HL-60/S4 (cell line): ENCODE results near the gene SLC25A1.

Experiments
- in situ Hi-C: fragments of 300-500 bp; cut with MboI; formaldehyde crosslinking; loops from 2 replicates; pipeline ENCODE4 v1.14.3; 2022; ENCODE audit warnings: low sequenced_read_pairs

Gene SLC25A1

DNA sequence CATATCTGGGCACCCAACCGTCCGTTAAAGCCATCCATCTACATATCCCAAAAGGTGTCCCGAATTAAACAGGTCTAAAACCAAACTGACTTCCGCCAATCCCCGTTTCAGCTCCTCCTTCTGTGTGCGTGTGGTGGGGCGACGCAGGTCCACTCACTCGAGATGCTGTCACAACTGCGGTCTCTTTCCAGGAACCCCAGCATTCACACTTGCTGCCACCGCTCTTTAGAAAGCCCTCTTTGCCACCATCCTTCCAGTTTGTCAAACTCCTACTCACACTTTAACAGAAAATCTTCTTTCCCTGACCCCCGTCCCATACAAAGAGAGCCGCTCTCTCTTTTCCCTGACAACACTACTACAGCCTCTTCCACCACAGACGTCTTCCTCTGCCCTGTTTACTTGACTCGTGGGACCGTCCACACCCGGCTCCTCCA lies 34.6 kb downstream of the SLC25A1 start:
- in situ Hi-C loops: no loop called here

DNA sequence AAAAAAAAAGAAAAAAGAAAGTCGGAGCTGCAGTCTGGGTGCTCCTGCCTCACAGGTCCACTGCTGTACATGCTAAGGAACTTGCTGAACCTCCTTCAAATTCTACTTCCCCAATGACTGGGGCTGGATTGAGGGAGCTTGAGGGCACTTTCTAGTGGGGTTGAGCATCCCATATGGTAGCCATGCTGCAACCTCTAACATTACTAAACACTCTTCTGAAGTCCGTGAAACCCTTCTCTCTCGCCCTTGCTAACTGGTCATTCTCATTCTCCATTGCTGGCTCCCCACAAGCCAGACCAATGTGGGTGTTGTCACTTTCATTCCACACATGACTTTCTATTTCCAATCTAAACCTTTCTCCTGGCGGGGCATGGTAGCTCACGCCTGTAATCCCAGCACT lies 35.3 kb downstream of the SLC25A1 start:
- in situ Hi-C loops: no loop called here

DNA sequence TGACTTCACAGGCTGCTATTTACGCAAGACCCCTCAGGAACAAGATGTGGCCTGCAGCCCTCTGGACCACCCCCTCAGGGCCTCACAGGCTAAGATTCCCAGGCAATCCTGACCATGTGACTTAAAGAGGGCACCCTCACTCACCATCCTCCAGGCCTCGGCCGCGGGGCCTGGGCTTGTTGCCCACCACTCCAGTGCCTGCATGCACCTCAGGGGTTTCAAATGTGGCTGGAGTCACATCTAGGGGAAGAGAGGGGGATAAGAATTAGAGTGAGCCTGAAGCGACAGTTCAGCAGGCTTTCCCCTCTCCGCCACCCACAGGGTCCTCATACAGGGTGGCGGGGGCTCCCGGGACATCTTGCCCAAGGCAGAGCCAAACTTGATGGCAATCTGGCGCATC lies 36.1 kb downstream of the SLC25A1 start:
- in situ Hi-C loops: no loop called here

DNA sequence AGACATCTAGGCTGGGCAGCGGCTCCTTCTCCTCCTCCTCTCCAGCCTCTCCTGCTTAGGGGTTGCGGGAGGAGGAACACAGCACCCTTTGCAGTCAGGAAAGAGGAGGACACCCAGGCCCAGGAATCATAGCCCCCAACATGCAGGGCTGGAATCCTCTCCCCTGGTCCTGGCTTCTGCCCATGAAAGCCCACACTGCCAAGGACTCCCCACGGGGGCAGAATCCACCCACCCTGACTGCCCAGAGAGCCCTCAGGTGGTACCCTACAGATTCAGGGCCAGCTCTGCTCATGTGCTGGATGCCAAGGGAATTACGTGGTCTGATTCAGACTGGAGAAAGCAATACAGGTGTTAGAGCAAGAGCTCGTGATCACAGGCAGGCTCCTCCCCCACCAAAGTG lies 38.6 kb downstream of the SLC25A1 start:
- in situ Hi-C loops: no loop called here

DNA sequence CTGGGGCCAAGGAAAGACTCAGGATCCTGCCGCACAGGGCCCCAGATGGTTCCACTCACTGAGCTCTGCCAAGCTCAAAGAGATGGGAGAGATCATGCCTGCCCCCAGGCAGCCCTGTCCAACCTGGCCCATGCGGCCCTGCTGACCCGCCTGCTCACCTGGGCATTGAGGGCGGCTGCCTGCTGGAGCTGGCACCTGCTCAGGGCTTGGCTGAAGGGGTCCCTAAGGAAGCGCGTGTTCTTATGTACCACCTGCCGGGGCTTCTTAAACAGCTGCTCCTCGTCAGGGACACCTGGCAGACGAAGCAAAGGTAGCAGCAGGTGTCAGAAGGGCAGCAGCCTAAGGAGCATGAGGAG lies 39.6 kb downstream of the SLC25A1 start:
- in situ Hi-C loops: no loop called here

DNA sequence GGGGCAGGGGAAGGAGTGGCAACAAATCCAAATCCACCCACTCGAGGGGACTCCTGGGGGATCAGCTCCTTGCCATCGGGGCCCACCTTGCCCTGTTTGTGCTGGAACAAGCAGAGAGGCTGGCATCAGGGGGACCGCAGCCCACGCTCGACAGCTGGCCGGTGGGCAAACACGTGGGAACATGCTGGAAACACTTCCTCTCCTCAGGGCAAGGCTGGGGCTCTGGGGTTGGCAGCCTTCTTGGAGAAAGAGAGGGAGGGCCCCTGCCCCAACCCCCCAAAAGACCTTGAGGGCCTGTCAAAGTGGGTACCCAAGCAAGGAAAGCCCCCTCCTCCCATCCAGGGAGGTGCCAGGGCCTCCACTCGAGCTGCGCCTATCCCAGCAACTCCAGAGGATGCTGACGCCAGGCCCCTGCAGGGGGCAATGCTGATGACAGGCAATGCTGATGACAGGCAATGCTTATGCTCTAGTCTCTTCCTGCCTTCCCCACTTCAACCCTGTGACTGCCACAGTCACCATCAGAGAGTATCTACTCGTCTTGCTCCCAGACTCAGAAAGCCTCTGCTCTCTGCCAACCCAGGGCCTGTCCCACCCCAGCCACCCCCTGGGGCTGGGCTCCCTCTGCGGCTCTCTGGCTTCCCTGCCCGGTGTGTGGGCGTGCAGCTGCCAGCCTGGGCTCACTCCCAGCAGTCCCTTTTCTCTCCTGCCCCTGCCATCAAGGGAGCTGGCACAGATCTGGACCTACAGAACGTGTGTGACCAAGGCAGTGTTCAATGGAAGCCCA lies 40.1 kb downstream of the SLC25A1 start:
- in situ Hi-C loops: no loop called here

DNA sequence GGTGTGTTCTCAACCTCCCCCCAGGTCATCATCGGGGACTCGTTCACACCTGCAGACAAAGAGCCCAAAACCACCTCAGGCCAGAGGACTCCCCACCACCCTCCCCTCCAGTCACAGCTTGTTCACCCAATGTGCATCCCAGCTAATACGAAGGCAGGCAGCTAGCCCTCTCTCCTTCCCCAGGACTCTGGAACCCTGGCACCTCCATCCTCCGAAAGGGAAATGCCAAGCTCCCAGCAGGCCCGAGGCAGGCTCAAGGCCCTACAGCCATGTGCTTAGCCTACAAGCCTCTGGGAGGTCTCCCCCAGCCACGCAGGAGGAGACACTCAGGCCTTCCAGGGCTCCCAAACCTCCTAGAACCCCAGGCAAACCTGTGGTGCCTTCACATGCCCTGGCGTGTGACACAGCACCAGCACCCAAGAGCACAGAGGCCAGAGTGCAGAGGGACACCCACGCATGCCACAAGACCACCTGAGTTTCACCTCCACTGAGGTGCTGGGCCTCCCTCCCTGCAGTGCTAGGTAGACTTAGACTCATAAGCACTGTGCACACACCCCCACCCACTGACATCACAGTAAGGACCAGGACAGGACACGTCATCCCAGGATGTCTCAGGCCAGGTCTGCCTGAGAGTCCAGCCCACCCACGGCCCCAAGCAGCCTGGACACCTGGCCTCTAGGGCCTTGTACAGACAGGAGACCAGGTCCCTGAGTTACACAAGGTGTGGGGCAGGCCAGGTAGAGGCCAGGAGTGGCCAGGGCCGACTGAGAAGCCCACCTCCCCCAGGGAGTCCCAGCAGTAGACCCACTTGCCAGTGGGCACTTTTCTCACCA lies 40.9 kb downstream of the SLC25A1 start:
- in situ Hi-C loops: no loop called here

DNA sequence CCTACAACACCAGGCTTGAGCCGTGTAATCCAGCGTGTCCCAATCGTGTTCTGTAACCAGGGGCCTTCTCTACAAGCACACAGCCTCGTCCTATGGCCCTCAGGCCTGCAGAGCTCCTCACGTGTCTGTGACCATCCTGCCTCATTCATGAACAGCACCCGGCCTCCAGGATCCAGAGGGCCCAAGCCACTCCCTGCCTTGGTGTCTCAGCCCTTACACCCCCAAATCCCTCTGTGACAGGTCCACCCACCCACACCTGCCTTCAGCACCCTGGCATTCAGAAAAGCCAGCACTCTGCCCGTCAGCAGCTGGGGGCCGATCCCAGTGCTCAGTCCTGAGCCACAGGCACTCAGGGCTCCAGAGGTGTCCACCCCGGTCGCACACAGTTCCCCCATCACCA lies 41.6 kb downstream of the SLC25A1 start:
- in situ Hi-C loops: no loop called here

DNA sequence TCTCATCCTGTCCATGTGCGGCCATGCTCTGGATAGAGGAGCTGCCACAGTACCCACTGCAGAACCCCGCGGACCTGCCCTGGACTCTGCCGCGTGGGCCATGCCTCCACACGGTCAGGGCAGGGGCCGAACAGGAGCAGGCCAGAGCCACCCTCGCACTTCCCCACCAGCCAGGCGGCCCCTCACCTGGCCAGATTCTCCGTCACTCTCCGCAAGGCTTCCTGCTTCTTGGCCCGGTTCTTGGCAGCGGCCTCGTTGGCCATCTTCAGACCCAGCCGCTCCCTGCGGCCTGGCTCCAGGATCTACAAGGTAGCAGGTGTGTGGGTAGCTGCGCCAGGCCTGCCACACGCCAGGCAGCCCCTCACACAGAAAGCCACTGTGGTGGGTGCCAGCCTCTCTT lies 43.7 kb downstream of the SLC25A1 start:
- in situ Hi-C loops: no loop called here

DNA sequence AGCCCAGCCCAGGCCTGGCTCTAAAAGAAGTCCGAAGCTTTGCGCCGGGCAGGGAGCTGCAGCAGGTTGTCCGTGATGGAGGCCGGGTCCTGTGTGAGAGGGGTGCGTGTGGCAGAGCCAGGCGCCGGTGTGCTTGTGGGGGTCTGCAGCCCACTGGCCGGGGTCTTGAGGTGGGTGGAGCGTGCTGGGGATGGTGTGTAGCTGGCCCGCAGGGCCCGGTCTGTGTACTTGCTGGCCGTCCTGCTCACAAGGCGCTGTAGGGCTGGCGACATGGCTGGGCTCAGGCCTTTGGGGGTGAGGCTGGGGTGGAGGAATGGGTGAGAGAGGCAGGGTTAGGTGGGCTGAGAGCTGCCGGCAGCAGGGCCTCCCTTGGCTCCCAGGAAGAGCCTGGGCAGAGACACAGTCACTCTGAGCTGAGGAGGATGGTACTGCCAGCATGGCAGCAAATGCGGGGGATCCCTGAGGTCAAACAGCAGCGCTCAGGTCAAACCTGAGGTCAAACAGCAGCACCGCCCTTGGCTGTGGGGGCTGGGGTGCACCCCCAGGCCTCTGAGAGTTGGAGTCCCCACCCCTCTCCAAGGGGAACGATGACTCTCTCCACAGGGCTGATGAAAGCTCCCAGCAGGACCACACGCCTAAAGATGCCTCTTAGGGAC lies 44.2 kb downstream of the SLC25A1 start:
- in situ Hi-C loops: no loop called here

DNA sequence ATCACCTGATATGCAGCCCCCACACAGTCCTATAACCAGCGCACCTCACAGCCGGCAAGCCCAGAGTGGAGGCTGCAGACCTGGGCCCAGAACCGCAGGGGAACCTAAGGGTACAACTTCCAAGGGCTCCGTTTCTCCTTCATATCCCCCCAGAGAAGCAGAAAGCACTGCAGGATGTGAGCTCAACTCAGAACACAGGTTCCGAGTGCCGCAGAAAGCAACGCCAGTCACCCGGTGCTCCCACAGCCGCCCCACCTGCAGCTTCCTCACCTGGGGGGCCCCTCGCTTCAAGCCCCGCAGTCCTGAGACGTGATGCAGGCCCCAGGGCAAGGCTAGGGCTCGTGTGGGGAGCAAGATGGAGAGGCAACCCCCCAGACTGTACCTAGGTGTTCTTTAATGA lies 45.0 kb downstream of the SLC25A1 start:
- in situ Hi-C loops: no loop called here

DNA sequence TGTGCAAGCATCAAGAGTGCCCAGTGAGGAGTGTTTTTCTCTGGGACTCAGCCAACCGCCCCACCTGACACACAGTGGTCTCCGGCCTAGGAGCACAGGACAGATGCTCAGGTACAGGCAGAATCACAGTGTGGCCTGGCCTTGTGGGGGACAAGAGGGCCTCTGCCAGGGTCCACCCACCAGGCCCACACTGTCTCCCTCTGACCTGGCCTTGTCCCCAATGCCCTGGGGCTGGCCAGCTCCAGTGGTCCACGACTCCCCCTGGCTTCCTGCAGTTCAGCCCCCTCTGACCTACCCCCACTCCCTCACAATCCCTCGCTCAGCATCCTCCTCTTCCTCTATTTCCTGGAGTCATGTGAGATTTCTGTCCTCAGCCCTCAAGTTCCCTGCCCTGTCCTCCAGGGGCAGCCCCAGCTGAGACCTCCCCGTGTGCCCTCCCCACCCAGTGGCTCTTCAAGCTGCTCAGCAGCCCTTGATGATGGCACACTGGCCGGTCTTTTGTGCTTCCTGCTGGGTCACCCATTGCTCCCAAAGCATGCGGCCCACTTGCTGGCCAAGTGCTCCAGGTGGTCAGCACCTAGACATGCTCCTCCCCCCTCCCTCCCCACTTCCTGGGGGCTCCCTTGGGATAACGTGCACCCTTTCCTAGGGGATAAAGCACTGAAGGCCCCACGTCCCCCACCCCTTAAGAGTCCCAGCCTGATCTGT lies 45.7 kb downstream of the SLC25A1 start:
- in situ Hi-C loops: no loop called here

DNA sequence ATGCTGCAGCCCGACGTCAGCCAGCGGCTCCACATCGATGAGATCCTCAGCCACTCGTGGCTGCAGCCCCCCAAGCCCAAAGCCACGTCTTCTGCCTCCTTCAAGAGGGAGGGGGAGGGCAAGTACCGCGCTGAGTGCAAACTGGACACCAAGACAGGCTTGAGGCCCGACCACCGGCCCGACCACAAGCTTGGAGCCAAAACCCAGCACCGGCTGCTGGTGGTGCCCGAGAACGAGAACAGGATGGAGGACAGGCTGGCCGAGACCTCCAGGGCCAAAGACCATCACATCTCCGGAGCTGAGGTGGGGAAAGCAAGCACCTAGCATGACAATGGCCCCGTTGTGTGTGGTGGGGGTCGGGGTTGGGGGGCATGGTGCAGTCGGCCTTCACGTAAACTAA lies 46.4 kb downstream of the SLC25A1 start:
- in situ Hi-C loops: no loop called here

DNA sequence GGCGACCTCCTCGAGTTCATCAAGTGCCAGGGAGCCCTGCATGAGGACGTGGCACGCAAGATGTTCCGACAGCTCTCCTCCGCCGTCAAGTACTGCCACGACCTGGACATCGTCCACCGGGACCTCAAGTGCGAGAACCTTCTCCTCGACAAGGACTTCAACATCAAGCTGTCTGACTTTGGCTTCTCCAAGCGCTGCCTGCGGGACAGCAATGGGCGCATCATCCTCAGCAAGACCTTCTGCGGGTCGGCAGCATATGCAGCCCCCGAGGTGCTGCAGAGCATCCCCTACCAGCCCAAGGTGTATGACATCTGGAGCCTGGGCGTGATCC lies 46.9 kb downstream of the SLC25A1 start:
- in situ Hi-C loops: no loop called here

DNA sequence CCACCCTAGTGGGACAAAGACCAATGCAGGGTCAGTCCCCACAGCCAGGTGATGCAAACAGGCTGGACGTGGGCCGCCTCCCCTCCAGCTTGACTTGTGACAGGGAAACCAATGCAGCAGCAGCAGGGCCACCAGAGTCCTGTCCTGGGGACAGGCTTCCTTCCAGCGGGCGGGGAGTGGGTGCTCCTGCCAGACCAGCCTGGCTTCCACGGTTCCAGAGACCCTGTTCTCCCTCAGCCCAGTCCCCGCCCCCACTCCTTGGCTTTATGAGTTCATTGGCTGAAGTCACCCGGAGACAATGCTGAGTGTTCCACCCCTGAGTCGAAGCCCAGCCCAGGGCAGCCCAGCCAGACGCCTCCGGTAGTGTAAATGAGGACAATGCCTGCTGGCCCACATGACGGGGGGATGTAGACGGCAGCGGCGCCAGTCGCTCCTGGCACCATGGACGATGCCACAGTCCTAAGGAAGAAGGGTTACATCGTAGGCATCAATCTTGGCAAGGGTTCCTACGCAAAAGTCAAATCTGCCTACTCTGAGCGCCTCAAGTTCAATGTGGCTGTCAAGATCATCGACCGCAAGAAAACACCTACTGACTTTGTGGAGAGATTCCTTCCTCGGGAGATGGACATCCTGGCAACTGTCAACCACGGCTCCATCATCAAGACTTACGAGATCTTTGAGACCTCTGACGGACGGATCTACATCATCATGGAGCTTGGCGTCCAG lies 47.4 kb downstream of the SLC25A1 start, which contains the start of gene TSSK2:
Gene TSSK2 (plus strand): TSS at position 350 of the 726 bp plus-strand sequence. CDS start 92 bp downstream, at position 442.
- in situ Hi-C loops: no loop called here

DNA sequence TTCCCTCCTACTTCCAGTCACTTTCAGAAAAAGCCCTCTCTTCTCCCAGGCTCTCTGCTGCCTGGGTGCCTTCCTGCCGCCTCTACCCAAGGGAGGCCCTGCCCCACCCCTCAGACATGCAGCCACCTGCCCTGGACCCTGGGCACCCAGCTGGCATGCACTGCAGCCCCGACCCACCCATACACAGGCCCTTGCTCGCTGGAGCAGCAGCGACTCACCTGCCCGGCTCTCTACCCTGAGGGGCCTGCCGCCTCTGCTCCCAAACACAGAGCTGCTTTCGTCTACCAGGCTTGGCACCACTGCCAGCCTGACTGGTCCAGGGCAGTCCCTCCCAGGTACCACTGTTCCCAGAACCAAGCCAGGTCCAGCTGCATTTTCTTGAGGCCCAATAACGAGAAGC lies 48.7 kb downstream of the SLC25A1 start:
- in situ Hi-C loops: no loop called here

DNA sequence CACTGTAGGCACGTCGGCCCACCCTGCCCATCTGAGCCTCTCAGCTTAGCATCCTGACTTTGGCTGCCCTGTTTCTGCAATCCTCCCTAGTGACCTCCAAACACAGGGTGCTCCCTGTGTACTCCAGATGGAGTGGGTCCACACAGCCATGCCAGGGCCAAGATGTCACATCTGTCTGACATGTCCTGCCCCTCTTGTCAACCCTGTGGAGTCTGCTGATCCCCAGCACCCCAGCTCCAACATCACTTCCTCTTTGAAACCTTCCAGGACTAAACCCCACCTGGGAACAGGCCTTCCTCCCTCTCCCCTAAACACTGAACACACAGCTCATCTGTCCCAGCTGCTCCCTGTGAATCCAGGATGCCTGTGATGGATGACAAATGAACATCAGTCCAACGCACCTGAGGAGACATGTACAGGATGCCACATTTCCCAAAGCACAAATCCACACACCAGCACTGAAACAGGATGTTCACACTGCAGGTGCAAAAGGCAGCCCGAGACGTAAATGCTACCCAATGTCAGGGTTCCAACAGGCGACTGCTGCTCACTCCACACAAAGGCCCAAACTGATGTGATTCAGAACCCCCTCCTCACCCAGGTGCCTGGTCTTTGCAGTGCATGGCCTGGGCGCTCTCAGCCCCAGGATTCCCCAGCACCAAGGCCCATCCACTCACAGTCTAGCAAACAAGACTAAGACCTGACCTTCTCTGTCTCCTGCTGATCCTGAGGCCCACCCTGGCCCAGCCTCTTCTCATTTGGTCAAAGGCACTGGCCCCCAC lies 49.4 kb downstream of the SLC25A1 start:
- in situ Hi-C loops: no loop called here

DNA sequence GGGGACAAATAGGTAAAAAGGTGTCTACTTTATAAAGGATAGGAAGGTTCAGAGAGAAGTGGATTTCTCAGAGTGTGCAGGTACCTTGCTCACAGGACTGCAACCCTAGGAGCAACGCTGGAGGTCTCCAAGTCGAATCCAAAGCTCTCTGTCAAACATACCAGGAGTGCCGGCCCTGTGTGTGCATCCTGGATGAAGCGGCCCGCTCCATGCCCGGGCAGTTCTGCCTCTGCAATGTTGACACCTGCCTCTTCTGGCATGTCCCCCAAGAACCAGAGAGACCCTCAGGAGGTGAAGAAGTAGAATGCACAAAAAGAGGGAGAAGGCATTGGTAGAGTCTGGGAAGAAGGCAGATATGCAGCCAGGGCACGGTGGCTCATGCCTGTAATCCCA lies 50.5 kb downstream of the SLC25A1 start:
- in situ Hi-C loops: no loop called here

DNA sequence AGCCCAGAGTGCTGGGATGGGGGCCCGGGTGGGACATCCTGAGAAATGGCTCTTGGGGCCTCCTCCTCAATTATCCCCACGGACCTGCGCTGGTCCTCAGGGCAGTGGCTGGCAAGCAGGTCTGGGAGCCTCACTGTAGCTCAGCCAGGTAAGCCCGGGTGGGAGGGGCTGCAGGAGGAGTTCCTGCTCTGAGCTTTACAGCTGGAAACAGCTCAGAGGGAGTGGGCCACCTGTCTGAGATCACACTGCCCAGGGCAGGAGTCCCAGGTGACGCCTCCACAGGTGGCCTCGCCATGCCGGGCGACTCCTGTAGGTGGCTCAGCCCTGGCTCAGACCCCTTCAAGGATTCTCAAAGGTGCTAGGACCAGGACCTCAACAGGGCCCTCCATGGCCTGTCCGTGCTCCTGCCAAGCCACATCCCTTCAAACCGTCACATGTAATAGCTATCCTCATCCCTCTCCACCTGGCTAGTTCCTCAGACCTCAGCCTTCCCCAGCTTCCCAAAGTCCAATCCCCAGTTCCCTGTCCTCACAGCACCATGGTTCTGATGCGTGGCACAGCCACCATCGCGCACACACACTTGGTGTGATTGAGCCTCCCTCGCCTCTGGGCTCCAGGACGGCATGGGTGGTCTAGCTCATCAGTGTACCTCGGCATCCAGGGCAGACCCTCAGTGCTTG lies 51.1 kb downstream of the SLC25A1 start:
- in situ Hi-C loops: no loop called here
